ENCODE results near the gene C1orf226. TPM values are rescaled to one million over a fixed set of nuclear protein-coding genes. Genes with fewer than 3 reads are reported as not detected.

Gene C1orf226
- total and polyA plus RNA-seq, 4 donors = 2.2 to 25.2 (median 10.8) TPM

DNA sequence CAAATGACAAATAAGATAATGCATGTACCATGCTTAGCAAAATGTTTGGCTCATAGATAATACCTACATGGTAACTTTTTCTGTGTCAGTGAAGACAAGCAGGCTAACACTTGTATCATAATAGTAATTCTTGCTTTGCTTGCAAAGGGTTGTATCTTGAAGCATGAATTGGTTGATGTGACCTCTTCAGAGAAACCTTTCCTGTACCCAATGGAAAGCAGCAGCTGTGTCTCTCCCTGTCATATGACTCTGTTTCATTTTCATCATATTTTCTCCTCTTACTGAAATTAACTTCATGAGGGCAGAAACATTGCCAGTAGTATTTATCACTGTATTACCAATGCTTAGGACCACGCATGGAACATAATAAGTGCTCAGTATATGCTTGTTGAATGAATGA is 26.0 kb downstream of the C1orf226 start (continued):
- TF ChIP-seq, protein P1, sequence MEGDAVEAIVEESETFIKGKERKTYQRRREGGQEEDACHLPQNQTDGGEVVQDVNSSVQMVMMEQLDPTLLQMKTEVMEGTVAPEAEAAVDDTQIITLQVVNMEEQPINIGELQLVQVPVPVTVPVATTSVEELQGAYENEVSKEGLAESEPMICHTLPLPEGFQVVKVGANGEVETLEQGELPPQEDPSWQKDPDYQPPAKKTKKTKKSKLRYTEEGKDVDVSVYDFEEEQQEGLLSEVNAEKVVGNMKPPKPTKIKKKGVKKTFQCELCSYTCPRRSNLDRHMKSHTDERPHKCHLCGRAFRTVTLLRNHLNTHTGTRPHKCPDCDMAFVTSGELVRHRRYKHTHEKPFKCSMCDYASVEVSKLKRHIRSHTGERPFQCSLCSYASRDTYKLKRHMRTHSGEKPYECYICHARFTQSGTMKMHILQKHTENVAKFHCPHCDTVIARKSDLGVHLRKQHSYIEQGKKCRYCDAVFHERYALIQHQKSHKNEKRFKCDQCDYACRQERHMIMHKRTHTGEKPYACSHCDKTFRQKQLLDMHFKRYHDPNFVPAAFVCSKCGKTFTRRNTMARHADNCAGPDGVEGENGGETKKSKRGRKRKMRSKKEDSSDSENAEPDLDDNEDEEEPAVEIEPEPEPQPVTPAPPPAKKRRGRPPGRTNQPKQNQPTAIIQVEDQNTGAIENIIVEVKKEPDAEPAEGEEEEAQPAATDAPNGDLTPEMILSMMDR (IDR thresholded peaks at IDR 0.05; ENCODE audit: low read depth, low read length, missing input control) = no peak
- TF ChIP-seq FOXA2 (IDR thresholded peaks at IDR 0.05) = no peak

DNA sequence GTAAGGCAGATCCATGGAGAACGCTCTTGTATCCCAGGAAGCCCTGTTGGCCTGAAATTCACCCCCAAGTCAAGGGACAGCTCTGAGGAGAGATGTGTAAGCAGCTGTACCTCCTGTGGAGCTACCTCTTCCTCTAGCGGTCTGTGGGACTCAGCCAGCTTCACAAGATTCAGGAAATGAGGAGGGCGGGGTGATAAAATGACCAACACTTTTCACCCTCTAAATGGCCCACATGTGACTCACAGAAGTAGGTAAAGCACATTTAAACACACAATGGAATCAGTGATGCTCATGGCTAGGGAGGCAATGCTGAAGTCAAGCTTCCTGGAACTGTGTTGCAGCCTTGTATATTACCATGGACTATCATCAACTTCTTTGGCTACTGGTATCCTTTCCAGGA is 30.5 kb downstream of the C1orf226 start, which contains the start of gene SH2D1B:
Gene SH2D1B, minus strand, starts transcription at position 135 of the 400 bp plus-strand sequence. Its CDS starts 120 bp downstream, at position 15.
- H3K9me3 ChIP-seq (ENCODE audit: control insufficient read depth in 4 of 4, low read length in 3 of 4) = peaks cover 0 to 2% (median under 1%) of the 10 kb centered on the region in 4 donors
- DNase-seq (ENCODE audit: low spot score) = no peak
- 82% methylated on average over 3 of the region's 3 CpGs for WGBS
- no peak within 1 kb of the TSS for H3K27ac ChIP-seq (ENCODE audit: low read depth in 1 of 2, low read length in 2 of 2)
- TF ChIP-seq TAF1 (conservative IDR thresholded peaks at IDR 0.05) = no peak
- no peak for TF ChIP-seq HNF4G (IDR thresholded peaks at IDR 0.05)
- TF ChIP-seq GABPA (IDR thresholded peaks at IDR 0.05 in 1 of 2, conservative IDR thresholded peaks at IDR 0.05 in 1 of 2) = no peak
- TF ChIP-seq FOXA1 (IDR thresholded peaks at IDR 0.05) = no peak
- TF ChIP-seq RXRA (IDR thresholded peaks at IDR 0.05) = no peak
- TF ChIP-seq, protein P2, sequence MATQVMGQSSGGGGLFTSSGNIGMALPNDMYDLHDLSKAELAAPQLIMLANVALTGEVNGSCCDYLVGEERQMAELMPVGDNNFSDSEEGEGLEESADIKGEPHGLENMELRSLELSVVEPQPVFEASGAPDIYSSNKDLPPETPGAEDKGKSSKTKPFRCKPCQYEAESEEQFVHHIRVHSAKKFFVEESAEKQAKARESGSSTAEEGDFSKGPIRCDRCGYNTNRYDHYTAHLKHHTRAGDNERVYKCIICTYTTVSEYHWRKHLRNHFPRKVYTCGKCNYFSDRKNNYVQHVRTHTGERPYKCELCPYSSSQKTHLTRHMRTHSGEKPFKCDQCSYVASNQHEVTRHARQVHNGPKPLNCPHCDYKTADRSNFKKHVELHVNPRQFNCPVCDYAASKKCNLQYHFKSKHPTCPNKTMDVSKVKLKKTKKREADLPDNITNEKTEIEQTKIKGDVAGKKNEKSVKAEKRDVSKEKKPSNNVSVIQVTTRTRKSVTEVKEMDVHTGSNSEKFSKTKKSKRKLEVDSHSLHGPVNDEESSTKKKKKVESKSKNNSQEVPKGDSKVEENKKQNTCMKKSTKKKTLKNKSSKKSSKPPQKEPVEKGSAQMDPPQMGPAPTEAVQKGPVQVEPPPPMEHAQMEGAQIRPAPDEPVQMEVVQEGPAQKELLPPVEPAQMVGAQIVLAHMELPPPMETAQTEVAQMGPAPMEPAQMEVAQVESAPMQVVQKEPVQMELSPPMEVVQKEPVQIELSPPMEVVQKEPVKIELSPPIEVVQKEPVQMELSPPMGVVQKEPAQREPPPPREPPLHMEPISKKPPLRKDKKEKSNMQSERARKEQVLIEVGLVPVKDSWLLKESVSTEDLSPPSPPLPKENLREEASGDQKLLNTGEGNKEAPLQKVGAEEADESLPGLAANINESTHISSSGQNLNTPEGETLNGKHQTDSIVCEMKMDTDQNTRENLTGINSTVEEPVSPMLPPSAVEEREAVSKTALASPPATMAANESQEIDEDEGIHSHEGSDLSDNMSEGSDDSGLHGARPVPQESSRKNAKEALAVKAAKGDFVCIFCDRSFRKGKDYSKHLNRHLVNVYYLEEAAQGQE (IDR thresholded peaks at IDR 0.05) = no peak
- TF ChIP-seq JUND (IDR thresholded peaks at IDR 0.05) = no peak
- TF ChIP-seq SP1 (IDR thresholded peaks at IDR 0.05) = no peak
- no peak for TF ChIP-seq NR2F2 (IDR thresholded peaks at IDR 0.05)
- TF ChIP-seq, protein P1 (IDR thresholded peaks at IDR 0.05; ENCODE audit: low read depth, low read length, missing input control) = no peak
- TF ChIP-seq, protein P3, sequence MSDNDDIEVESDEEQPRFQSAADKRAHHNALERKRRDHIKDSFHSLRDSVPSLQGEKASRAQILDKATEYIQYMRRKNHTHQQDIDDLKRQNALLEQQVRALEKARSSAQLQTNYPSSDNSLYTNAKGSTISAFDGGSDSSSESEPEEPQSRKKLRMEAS (IDR thresholded peaks at IDR 0.05) = no peak
- TF ChIP-seq YY1 (IDR thresholded peaks at IDR 0.05) = no peak
- TF ChIP-seq HNF4A (conservative IDR thresholded peaks at IDR 0.05) = no peak
- no peak within 1 kb of the TSS for H3K4me3 ChIP-seq (ENCODE audit: low read depth in 1 of 3, low read length in 3 of 3)
- H3K4me1 ChIP-seq (ENCODE audit: control insufficient read depth in 4 of 4, insufficient read depth in 4 of 4, low read length in 3 of 4) = no peaks in the 10 kb centered on the region
- H3K9ac ChIP-seq (ENCODE audit: low read depth in 1 of 2, low read length in 2 of 2) = no peak within 1 kb of the TSS
- no peaks in the 10 kb centered on the region for H3K36me3 ChIP-seq (ENCODE audit: control insufficient read depth in 4 of 4, insufficient read depth in 3 of 4, low read depth in 1 of 4, low read length in 3 of 4)
- peaks cover 0 to 6% (median 0%) of the 10 kb centered on the region in 4 donors for H3K27me3 ChIP-seq (ENCODE audit: control insufficient read depth in 4 of 4, insufficient read depth in 4 of 4, low read length in 3 of 4)

Data from liver (tissue), 9 donors.